ENCODE measurements around the gene ACADSB.

The ACADSB gene

DNA sequence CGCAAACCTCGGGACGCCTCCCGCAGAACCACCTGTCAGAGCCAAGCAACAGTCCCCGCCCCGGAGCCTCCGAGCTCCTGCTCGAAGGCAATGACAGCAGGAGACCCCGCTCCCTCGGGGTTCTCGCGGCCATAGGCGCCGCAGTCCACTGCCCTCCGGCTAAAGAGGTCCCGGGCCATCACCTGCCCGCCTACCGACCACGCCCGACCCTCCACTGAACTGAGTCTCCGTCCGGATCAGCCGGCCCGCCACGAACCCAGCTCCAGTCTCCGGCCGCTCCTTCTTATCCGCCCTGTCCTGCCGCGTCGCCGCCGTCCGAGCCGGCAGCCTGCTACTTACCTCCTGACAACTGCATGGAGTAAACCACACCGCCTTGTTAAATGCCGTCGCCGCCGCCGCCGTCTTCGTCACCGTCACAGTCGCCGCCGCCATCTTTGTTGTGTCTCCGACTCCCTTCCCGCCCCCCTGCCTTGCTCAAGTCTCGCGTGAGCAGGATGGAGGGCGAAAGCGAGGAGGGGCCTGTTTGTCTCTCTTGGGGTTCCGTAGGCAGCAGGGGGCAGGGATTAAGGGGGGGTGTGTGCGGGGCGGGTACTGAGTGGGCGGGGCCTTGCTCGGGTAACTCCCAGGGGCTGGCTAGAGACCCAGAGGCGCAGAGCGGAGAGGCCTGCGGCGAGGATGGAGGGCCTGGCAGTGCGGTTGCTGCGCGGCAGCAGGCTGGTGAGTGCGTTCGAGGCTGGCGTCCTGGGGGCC, at the start of gene ACADSB, which contains the start of gene IKZF5:
Gene ACADSB (plus strand): TSS at position 652 of the 750 bp plus-strand sequence. CDS start 24 bp downstream, at position 676.
Gene IKZF5 (minus strand): TSS at position 441 of the 750 bp plus-strand sequence. CDS start 10,170 bp downstream, outside the sequence.
- DNase-seq (ENCODE audit: low read depth, low spot score), result peak; percentile 86

- DNase-seq (ENCODE audit: low read depth, low spot score), result no peak
Observed at GRCh38 chr10:122962405-122962804, 46.4 kb upstream of the ACADSB start.

DNA sequence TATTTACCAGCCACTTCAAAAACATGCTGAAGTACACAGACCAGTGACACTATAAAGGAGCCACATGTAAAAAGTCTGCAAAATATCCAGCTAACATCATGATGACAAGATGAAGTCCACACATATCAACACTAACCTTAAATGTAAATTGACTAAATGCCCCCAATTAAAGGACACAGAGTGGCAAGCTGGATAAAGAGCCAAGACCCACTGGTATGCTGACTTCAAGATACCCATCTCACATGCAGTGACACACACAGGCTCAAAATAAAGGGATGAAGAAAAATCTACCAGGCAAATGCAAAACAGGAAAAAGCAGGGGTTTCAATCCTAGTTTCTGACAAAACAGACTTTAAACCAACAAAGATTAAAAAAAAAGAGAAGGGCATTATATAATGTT, 41.9 kb upstream of the ACADSB start:
- no peak for DNase-seq (ENCODE audit: low read depth, low spot score)

- no peak for DNase-seq (ENCODE audit: low read depth, low spot score)
Observed at GRCh38 chr10:122968698-122969097, 40.1 kb upstream of the ACADSB start.

- DNase-seq (ENCODE audit: low read depth, low spot score), result no peak
Observed at GRCh38 chr10:122974023-122974422, 34.8 kb upstream of the ACADSB start.

GRCh38 chr10:122974543-122975064, 34.2 kb upstream of the ACADSB start:
- no peak for DNase-seq (ENCODE audit: low read depth, low spot score)

GRCh38 chr10:122980209-122981065, 28.4 kb upstream of the ACADSB start, which contains the start of gene PSTK:
Gene PSTK (plus strand): TSS chr10:122980401. CDS start chr10:122980480, 79 bp downstream.
- peak; percentile 72 for DNase-seq (ENCODE audit: low read depth, low spot score)

DNA sequence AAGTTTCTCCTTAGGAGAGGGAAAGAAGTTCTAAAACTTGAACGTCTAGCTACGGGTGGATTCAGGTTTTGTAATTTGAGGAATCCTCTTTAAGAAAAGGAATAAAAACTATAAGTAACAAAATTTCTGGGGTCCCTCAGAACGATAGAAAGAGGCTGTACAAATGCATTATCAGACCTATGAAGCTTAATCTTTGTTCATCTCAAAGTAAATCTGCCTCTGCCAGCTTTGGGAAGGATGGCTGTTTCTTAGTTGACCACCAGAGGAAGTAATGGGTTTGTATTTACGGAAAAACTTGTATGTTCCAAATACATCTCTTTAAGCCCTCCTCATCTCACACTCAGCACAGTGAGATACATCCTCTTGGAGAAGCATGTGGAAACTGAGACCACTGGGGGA, 27.7 kb upstream of the ACADSB start:
- no peak for DNase-seq (ENCODE audit: low read depth, low spot score)

- no peak for DNase-seq (ENCODE audit: low read depth, low spot score)
Observed at GRCh38 chr10:122983898-122984297, 24.9 kb upstream of the ACADSB start.

DNA sequence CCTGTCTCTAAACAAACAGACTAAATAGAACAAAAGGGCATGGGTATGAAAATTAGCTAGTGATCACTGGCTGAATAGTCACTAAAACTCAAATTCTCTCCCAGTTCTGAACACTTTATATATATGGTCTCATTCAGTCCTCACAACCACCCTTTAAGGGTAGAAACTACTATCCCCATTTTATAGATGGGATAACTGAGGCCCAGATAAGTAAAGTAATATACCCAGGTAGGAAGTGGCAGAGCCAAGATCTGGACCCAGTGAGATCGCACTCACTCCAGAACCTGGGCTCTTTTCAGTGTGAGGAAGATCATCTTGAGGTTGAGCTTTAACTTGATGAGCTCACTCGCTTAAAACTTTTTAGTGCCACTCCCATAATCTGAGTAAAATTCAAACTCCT, 24.1 kb upstream of the ACADSB start:
- no peak for DNase-seq (ENCODE audit: low read depth, low spot score)

DNA sequence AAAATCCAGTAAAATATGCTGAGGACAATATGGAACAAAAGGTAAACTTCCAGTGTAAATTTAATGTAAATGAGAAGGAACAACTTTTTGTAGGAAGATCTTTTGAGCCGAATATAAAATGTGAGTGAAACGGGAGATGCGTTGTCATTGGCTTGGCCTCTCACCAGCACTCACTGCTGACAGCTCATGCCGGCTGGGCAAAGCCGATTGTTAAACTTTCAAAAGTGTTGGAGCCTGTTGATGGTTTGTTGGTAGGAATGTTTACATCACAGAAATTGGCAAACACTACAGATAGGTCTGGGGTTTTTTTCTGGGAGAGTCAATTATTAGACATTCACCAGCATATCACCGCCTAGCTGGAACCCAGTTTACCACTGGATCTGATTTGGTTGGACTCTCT, 22.5 kb upstream of the ACADSB start:
- DNase-seq (ENCODE audit: low read depth, low spot score), result no peak

- no peak for DNase-seq (ENCODE audit: low read depth, low spot score)
Observed at GRCh38 chr10:122988501-122988900, 20.3 kb upstream of the ACADSB start.

DNA sequence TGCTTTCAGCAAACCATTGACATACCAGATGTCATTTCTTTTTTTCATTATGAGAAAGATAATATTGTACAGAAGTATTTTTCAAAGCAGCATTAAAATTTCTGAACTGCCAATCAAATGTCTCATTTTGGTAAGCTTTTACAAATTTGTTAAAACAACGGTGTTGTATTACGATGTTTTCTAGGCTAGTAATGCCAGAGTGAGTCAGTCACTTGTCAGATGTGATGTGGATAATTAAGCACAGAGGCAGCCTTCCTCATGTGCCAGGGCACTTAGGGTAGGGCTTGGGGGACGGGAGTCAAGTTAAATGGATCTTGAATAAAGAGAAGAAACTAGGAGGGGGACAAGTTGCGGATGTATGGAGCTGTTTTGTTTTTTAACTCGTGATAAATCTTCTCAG, 18.5 kb upstream of the ACADSB start:
- DNase-seq (ENCODE audit: low read depth, low spot score), result no peak

DNA sequence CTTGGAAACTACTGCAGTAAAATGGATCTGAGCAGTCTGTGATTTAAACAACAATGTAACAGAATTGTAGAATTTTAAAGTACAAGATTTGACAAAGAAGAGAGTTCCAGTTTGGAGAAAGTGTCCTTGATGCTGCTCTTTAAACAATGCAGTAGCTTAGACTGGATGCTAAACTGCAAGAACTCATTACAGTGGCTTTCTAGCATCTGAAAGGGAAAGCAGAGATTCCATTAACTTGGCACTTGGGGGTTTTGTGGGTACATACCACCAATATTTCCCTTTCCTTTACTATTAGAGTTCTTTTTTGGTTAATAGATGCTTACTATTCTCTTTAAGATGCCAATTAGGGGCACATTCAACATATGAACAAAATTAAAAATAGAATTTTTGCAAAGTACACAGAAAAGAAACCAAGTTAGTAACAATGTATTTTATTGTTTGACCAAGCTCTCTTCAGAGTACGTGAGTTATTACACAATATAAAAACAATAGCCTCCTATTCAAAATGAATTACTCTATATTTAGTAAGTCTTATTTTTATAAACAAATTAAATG, 16.7 kb upstream of the ACADSB start:
- DNase-seq (ENCODE audit: low read depth, low spot score), result no peak

- no peak for DNase-seq (ENCODE audit: low read depth, low spot score)
Observed at GRCh38 chr10:122993797-122994336, 14.9 kb upstream of the ACADSB start.

DNA sequence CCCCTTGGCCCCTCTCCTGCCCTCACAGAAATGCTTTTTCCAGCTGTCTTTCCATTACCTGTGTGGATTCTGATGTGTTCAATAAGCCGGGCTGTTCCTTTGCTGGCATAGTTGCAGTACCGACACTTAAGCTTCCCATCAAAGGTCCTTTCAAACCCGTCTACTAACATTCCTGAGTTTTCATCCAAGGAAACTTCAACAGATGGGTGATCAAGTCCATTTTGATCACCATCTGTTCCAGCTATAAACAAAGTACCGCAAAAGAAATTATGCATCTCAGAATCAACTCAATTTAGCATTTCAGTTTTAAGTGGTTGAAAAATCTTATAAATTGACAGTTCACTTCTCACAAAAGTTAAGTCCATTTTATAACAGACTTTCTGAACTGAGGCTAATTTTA, 12.9 kb upstream of the ACADSB start:
- no peak for DNase-seq (ENCODE audit: low read depth, low spot score)

DNA sequence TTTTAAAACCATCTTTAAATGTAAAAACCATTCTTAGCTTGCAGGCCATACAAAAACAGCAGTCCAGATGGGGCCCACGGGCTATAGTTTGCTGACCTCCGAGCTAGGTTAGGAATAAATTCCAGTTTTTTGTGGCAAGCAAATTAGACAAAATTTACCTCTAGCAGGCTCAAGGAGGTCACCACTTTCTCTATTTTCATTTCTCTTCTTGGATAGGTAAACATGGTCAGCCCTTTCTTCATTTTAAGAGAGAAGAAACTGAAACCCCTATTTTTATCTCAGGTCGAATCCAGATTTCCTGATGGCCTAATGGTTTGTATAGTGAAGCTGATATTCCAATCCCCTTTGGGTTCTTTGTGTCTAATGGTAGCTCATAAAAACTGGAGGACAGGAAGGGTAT, 10.9 kb upstream of the ACADSB start:
- DNase-seq (ENCODE audit: low read depth, low spot score), result no peak

GRCh38 chr10:122998360-122998917, 10.4 kb upstream of the ACADSB start:
- DNase-seq (ENCODE audit: low read depth, low spot score), result no peak

GRCh38 chr10:122998934-122999333, 9.9 kb upstream of the ACADSB start:
- DNase-seq (ENCODE audit: low read depth, low spot score), result no peak

DNA sequence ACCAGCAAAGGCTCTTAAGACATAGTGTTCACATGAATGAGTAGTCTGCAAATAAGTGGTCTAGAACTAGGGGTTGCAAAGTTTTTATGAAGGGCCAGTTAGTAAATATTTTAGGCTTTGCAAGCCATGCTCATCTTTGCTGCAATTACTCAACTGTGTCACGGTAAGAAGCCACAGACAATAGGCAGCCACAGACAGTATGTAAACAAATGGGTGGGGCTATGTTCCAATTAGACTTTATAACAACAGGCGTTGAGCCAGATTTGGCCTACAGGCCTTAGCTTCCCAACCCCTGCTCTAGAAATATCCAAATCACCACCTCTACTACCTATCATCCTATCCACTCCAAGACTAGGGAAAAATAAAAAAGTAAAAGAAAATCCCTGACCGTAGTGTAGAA, 9.5 kb upstream of the ACADSB start:
- no peak for DNase-seq (ENCODE audit: low read depth, low spot score)

GRCh38 chr10:123000155-123000554, 8.7 kb upstream of the ACADSB start:
- no peak for DNase-seq (ENCODE audit: low read depth, low spot score)

Data from activated naive CD8-positive, alpha-beta T cell treated with anti-CD3 and anti-CD28 coated beads, Interleukin-2, amount 50 U/mL, for 16 hours (primary cell).